Dedifferentiated amniotic fluid mesenchymal stem cell (primary cell): ENCODE measurements around the gene RAD51B.

Experiments used
- DNase-seq: peaks from one replicate; pipeline ENCODE4 v3.0.0-alpha.2; 2016; ENCODE audit errors: extremely low spot score

RAD51B gene

DNA sequence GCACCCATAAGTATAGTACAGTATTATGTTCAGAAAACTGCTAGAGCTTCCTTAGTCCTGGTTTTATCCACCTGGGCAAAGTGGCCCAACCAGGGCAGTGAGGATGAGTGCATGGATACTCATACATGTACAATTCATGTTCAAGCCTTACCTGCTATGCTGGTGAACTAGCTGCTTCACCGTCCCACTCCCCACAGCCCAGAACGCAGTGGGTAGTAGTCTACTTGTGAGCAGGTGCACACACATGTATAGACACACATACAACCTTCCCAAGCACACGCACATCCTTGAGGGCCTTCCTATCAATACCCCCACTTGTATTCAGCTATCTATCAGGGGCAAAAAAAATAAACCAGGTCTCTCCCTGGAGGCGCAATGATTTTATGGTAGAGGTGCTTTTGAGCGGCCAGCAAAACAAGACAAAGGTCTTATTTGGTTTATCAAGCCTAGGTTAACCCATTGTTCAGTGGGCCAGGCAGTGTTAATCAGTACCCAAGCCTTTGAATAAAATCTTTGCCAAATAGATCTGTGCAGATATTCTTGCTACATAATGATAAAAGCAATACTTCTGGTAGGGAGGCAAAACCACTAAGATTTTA is 903.5 kb downstream of the RAD51B start:
- DNase-seq = no peak

GRCh38 chr14:68723808-68724268 is 904.3 kb downstream of the RAD51B start:
- DNase-seq = no peak

GRCh38 chr14:68724914-68725313 is 905.3 kb downstream of the RAD51B start:
- DNase-seq = no peak

GRCh38 chr14:68726093-68726695 is 906.6 kb downstream of the RAD51B start:
- DNase-seq = no peak

GRCh38 chr14:68727315-68728047 is 907.9 kb downstream of the RAD51B start:
- DNase-seq = no peak

DNA sequence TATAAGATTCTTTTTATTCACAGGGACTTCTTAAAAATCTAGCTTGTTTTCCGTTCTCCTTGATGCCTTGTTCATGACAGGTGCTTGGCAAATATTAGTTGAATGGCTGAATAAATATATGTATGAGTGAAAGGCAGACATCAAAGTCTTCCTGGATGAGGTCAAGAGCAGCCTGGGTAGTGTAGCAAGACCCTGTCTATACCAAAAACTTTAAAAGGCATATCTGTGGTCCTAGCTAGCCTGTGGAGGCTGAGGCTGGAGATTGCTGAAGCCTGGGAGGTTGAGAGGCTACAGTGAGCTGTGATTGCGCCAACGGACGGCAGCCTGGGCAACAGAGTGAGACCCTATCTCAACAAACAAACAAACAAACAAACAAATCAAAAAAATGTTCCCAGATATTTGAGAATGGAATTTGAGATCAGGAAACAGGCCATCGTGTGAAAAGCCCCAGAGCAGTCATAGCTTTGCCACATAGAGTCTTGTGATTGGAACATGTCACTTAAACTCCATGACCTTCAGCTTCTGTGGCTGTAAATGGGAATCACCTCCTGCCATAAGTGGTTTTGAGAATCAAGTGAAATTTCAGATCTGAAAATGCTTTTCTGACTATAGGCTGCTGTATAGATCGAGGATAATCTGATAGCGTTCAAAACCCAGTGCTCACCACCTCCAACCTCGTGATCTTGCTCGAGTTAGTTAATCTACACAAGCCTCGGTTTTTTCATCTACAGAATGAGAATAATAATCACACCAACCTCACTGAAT is 908.9 kb downstream of the RAD51B start:
- DNase-seq = no peak

- no peak for DNase-seq
Observed at GRCh38 chr14:68729556-68729955, 910.0 kb downstream of the RAD51B start.

DNA sequence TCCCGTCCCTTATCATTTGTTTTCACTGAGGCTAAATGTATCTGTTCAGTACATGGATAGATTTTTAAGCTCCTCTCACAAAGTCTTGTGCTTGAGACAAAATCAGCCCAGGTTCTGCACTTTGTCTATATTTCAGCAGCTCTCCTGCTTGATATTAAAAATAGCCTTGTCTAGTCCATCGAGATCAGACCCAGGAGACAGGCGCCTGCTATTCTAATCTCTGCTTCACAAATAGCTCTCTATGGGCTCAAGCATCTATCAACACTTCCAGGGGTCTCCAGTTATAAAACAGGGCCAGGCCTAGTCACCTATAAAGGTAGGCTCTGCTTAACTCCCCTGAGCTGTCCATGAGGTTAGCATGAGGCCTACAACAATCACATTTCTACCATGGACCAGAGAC is 910.8 kb downstream of the RAD51B start:
- no peak for DNase-seq

DNA sequence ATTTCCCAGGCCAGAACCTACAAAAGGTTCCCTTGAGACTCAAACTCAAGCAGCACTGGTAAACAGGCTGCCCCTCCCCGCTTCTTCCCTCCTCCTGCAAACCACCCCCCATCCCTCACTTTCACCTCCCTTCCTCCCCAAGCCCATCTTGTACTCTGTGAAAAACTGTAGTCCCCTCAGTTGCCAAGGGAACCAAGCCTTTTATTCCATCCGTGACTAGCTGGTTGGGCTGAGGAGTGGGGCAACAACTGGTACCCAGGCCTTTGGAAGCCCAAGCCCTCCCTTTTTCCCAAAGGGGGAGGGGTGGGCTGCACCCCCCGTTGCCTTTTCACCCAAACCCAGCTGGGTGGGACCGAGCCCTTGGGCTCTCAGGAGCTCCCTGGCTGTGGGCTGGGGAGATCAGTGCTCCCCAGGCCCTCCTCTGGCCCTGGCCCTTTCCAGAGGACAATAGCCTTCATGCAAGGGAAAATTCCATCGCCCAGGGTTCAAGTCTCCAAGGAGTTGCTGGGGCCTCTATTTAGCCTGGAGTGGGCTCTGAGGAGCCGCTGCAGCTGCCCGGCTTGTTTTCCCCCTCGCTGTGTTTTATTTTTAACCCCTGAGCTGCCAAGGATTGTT is 911.3 kb downstream of the RAD51B start:
- no peak for DNase-seq

DNA sequence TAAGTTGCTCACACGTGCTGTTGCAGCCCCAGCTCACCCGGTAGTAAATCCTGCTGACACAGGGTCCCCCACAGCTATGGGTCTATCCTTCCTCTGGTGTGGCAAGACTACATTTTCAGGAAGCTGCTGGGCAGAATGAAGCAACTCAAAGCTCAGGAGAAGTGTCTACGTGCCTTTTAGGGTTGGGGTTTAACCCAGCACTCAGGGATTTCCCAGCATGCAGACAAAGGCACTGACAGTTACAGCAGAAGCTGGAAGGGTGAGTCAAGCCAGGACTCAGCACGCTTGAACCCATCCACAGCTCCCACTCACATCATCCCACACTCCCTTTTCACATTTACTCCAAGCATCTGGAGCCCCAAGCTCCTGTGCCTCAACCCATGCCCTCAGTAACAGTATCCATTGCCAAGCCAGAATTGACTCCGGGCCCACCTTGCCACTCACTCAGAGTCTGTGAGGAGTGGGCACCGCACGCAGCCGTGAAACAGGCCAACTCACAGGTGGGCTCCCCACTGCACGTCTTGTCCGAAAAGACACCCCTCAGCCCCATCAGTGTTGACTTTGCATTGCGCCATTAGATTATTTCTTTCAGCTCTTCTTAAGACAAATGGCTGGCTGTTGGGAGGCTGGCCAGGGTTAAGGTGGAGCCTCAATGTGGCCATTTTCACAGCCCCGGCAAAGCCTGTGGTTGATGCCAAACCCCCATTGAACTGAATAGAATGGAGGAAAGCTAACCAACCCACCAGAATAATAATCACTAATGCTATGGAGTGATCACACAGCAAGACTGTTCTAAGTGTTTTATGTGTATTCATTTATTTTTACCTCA is 913.7 kb downstream of the RAD51B start:
- no peak for DNase-seq

GRCh38 chr14:68734231-68734732 is 914.7 kb downstream of the RAD51B start:
- no peak for DNase-seq

DNA sequence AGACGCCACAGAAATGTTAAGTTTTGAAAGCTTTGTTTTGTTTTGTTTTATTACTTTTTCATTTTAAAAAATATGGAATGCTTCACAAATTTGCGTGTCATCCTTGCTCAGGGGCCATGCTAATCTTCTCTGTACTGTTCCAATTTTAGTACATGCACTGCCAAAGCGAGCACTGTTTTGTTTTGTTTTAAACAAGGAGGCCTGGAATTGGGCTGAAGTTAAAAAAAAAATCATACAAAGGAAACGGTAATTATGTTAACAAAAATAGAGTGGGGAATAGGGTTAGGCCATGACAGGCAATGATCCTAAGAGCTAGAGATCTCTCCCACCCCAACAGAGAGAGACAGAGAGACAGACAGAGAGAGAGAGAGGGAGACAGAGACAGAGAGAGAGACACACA is 916.3 kb downstream of the RAD51B start:
- DNase-seq = no peak

GRCh38 chr14:68736471-68736871 is 916.9 kb downstream of the RAD51B start:
- no peak for DNase-seq

DNA sequence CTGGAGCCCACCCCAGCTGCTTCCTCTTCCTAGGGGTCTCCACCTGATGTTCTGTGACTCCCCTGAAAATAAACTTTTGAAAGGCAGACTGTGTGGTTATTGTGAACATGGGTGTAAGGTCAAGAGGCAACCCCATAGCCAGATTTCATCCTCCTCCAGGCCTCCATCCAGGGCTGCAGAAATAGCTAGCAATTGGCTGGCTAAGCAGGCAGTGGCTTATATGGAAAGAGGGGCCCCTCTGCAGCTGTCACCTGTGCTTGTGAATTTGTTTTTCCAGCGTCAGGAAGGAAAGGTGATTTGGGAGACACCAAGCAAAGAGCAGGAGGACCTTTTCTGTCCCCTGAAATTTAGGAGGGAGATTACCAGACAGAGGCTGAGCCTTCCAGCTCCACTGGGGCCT is 917.5 kb downstream of the RAD51B start:
- DNase-seq = no peak

GRCh38 chr14:68738559-68738958 is 919.0 kb downstream of the RAD51B start:
- no peak for DNase-seq

DNA sequence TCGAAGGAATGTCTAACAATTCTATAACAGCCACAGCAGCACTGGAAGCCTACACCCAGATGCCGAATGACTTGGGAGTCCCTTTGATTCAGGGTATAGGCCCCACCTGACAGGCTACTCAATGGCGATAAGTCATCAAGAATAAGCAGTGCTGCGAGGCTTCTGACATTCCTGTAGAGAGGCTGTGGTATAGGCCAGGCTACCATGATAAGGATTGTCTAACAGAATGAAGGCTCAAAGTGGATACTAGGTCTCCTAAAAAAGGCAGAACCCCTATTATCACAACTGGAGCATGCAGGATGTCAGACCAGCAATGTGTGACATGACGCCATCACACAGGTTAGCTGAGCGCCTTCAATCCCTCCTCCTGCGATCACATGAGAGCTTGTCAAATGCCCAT is 920.1 kb downstream of the RAD51B start:
- DNase-seq = no peak

GRCh38 chr14:68740788-68741476 is 921.4 kb downstream of the RAD51B start:
- DNase-seq = no peak

GRCh38 chr14:68741477-68741791 is 921.9 kb downstream of the RAD51B start:
- no peak for DNase-seq

DNA sequence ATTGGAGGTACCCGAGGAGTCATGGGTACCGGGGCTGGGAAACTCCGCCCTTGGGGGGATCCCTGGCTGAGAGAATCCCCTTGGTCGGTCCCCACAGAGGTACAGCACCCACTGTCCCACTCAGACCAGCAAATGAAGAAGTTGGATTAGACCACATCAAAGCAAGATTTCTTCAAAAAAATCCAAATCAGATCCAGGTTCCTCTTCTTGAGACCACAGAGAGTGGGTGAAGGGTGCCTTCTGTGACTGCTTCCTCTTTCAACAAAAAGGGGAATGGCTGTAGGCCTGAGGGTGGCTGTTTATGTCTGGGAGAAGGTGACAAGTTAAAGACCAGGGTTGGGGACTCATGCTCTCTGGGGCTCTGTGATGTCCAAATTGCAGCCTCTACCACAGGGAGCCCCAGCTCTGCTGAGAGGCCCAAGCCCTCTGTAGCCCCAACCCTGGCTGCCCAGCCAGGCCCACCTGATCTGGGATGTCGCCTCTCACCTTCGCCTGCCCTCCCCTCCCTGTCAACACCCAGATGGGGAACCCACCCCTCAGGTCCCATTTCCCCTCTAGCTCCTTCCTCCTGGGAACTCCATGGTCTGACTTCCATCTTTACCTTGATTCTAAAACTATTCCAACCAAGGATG is 922.4 kb downstream of the RAD51B start:
- no peak for DNase-seq

DNA sequence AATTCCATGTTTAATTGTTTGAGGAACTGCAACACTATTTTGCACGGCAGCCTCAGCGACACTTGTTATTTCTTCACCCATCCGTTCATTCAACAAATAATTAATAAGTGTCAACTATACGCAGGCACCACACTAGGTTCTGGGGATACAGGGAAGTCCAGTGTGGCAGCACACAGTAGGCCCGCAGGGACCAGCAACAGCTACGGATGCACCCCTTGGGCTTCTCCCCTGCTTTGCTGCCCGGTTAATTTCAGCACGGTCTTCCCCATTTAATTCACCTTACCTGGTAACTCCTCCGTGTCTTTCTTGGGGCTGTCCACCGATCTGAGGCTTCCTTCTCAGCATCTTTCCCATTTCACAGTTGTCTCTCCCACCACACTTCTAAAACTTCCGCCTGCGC is 925.0 kb downstream of the RAD51B start:
- no peak for DNase-seq
